Calu3 (cell line): ENCODE results near the gene DHDH. TPM values are rescaled to one million over a fixed set of nuclear protein-coding genes. Genes with fewer than 3 reads are reported as not detected.
A peak's percentile ranks its signal among the peaks of the same experiment; 100 is the strongest.
"Not testable (repeated sequence)": the region's sequence is repeated elsewhere in the genome, so short reads cannot be mapped to it uniquely, and the experiment has no call there.

Source experiments
- Bru-seq: library from RNA; stranded (reverse); fragments of 400-500 nt; gene quantifications from one replicate; lab custom pipeline; 2021; lab: Mats Ljungman, UMichigan
- BruChase-seq, 2 experiments: library from RNA; stranded (reverse); fragments of 400-500 nt; gene quantifications; one replicate each; lab custom pipeline; 2021; lab: Mats Ljungman, UMichigan
- BruUV-seq: library from RNA; stranded (reverse); fragments of 400-500 nt; replicated peaks from 2 replicates; lab custom pipeline; 2021; lab: Mats Ljungman, UMichigan
- CTCF ChIA-PET: fragments of 300-600 bp; sonication (Branson Sonifier 250); formaldehyde crosslinking; loops from one replicate; lab custom pipeline; 2022; ENCODE audit warnings: antibody characterized with exemption; lab: Charles Lee
- DNase-seq: peaks from one replicate; pipeline ENCODE4 v3.0.0; 2022
- H3K27ac Mint-ChIP-seq: one replicate; pipeline ENCODE4 v1.8.0; 2022; ENCODE audit warnings: mixed read lengths; ENCODE audit not compliant: unreplicated experiment
- H3K27me3 Mint-ChIP-seq: one replicate; pipeline ENCODE4 v1.8.0; 2022; ENCODE audit warnings: mixed read lengths; ENCODE audit not compliant: unreplicated experiment
- H3K36me3 Mint-ChIP-seq: one replicate; pipeline ENCODE4 v1.8.0; 2022; ENCODE audit warnings: mild to moderate bottlenecking, moderate library complexity, mixed read lengths; ENCODE audit not compliant: insufficient read depth, unreplicated experiment
- H3K4me1 Mint-ChIP-seq: one replicate; pipeline ENCODE4 v1.8.0; 2022; ENCODE audit warnings: mild to moderate bottlenecking, low read depth, mixed read lengths; ENCODE audit not compliant: unreplicated experiment
- H3K4me3 Mint-ChIP-seq: one replicate; pipeline ENCODE4 v1.8.0; 2022; ENCODE audit warnings: mild to moderate bottlenecking, low read depth, moderate library complexity, mixed read lengths; ENCODE audit not compliant: unreplicated experiment
- H3K9me3 Mint-ChIP-seq: one replicate; pipeline ENCODE4 v1.8.0; 2022; ENCODE audit warnings: low read depth, mixed read lengths; ENCODE audit not compliant: unreplicated experiment
- intact Hi-C: fragments of 100-400 bp; cut with micrococcal nuclease; formaldehyde crosslinking; loops from one replicate; pipeline ENCODE4 v1.10.0; 2022; ENCODE audit not compliant: unreplicated experiment
- long read RNA-seq: library from polyadenylated mRNA; stranded (forward); transcript quantifications from one replicate; pipeline ENCODE4 v2.0.0, GENCODE V29; 2022
- total RNA-seq: library from RNA; stranded (reverse); gene quantifications from 2 replicates; pipeline ENCODE4 v1.2.3, GENCODE V29; 2022
- TF ChIP-seq, protein P1 (sequence below): fragments of 200-600 bp; IDR thresholded peaks from one replicate; pipeline ENCODE4 v1.8.0; 2022; ENCODE audit warnings: antibody characterized with exemption; ENCODE audit not compliant: unreplicated experiment

DHDH gene
- total RNA-seq (2.1 and 5.3 TPM in 2 replicates), Bru-seq, nascent RNA (percentile 34 among the genes with signal in this experiment), BruChase-seq, experiment 1, labeled RNA remaining after a 6-hour chase (percentile 44 among the genes with signal in this experiment), BruChase-seq, experiment 2, labeled RNA remaining after a 2-hour chase (percentile 35 among the genes with signal in this experiment)
- long read RNA-seq, partial matches to known transcripts = 0 of 2 reads
- long read RNA-seq, other reads (novel, unspliced or antisense) = 1 of 2 reads

DNA sequence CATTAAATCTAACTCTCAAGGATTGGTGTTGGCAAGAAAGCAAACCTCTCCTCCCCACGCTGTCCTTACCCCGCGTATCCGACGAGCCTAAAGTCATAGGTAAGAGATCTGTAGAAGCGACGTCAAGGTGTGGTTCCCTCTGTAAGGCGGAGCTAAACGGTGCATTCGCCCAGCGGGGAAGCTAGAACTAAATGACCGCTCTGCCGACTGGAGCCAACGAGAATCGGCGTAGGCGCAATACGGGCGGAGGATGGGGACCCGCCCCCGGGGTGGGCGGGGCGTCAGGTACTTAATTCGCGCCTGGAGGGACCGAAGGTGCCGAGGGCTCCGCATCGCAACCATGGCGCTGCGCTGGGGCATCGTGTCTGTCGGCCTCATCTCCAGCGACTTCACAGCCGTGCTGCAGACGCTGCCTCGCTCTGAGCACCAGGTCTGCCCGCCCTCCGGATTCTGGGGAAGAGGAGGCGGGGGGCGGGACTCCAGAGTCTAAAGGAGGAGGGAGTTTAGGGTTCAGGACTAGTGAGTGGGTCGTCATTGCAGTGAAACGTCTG, at the start of gene DHDH:
Gene DHDH, plus strand, starts transcription at position 318 of the 551 bp plus-strand sequence. Its CDS starts 23 bp downstream, at position 341.
- intact Hi-C loops = no loop called here
- CTCF ChIA-PET = interaction anchor here (0.6 to 1.7 kb wide), 7 partner anchors 8 to 138 kb away, joined by 3 to 6 read pairs (median 4); no protein-coding TSS in a partner anchor
- peak; percentile 94 for DNase-seq

DNA sequence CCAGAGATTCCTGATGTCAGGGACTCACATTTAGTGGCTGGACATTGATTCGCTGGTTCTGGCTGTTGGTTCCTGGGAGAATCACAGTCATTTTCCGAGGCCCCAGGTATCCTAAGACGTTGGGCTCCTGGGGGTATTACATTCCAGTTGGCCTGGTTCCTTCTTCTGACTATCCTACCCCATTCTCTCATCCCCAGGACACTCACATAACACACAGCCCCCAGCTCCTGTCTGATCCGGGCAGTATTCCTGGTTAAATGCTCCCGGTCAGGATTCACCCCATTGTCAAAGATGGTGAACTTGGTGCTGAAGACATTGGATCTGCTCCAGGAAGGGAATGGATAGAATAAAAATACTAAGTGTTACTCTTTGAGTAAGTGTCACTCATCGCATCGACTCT, 49.8 kb upstream of the DHDH start:
- no peak overlapping the region for H3K4me3 Mint-ChIP-seq
- H3K36me3 Mint-ChIP-seq = peaks cover 47% of the 10 kb centered on the region
- CTCF ChIA-PET = no interaction called here
- no peak for DNase-seq
- TF ChIP-seq, protein P1, sequence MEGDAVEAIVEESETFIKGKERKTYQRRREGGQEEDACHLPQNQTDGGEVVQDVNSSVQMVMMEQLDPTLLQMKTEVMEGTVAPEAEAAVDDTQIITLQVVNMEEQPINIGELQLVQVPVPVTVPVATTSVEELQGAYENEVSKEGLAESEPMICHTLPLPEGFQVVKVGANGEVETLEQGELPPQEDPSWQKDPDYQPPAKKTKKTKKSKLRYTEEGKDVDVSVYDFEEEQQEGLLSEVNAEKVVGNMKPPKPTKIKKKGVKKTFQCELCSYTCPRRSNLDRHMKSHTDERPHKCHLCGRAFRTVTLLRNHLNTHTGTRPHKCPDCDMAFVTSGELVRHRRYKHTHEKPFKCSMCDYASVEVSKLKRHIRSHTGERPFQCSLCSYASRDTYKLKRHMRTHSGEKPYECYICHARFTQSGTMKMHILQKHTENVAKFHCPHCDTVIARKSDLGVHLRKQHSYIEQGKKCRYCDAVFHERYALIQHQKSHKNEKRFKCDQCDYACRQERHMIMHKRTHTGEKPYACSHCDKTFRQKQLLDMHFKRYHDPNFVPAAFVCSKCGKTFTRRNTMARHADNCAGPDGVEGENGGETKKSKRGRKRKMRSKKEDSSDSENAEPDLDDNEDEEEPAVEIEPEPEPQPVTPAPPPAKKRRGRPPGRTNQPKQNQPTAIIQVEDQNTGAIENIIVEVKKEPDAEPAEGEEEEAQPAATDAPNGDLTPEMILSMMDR = no peak
- H3K4me1 Mint-ChIP-seq = peaks cover 9% of the 10 kb centered on the region
- intact Hi-C loops = no loop called here
- H3K9me3 Mint-ChIP-seq = peaks cover 7% of the 10 kb centered on the region
- no TSS peak for BruUV-seq
- H3K27ac Mint-ChIP-seq = peak overlapping the region; percentile 55
- H3K27me3 Mint-ChIP-seq = no peaks in the 10 kb centered on the region

More for the DNA sequence above, at the start of gene DHDH:
- BruUV-seq = no TSS peak
- peak within 1 kb of the TSS; percentile 39 for H3K27ac Mint-ChIP-seq
- H3K4me1 Mint-ChIP-seq = peaks cover 10% of the 10 kb centered on the region
- H3K4me3 Mint-ChIP-seq = peak within 1 kb of the TSS; percentile 84
- H3K36me3 Mint-ChIP-seq = peaks cover 19% of the 10 kb centered on the region
- no peaks in the 10 kb centered on the region for H3K27me3 Mint-ChIP-seq
- H3K9me3 Mint-ChIP-seq = no peaks in the 10 kb centered on the region
- TF ChIP-seq, protein P1 = no peak

DNA sequence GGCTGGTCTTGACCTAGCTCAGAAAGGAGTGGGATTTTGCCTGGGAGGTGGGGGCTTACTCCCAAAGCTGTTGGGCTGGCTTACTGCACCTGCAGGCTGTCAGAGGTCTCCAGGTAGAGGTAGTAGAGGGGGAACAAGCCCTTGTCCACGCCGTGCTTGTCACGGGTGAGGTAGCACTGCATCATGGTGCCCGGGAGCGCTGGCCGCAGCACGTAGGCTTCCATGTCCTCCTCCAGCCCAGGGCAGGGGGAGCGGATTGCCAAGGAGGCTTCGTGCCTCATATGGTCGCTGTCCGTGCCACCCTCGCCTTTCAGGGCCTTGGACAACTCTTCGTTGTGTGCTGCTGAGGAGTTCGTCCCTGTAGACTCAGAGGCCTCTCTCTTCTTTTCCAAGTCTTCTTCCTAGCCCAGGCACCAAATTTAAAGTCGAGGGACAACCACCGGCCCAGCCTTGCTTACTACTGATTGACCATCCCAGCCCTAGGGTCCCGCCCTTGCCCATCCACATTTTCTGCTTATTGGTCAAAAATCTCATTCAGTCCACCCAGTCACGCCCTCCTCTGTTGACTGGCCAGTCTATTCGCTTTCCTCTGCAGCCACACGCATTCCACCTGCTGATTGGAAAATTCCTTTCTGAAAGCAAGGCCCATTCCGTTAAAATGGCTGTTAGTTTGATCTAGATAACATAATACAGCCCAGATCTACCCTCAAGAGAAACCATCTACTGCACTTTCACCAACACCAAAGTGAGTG, 45.5 kb upstream of the DHDH start:
- intact Hi-C loops = no loop called here

DNA sequence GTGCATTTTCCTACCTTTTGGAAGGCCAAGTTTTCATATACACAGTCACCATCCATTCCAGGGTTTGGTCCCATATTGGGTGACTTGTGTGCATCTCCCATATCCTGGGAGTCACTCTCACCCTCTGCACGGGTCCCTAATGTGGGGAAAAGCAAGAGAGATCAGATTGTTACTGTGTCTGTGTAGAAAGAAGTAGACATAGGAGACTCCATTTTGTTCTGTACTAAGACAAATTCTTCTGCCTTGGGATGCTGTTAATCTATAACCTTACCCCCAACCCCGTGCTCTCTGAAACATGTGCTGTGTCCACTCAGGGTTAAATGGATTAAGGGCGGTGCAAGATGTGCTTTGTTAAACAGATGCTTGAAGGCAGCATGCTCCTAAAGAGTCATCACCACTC, 44.0 kb upstream of the DHDH start:
- H3K36me3 Mint-ChIP-seq, H3K4me3 Mint-ChIP-seq, H3K27ac Mint-ChIP-seq, H3K9me3 Mint-ChIP-seq, CTCF ChIA-PET, intact Hi-C loops, H3K27me3 Mint-ChIP-seq, DNase-seq, BruUV-seq: not testable (repeated sequence)
- peaks cover 21% of the 10 kb centered on the region for H3K4me1 Mint-ChIP-seq

More for the DNA sequence above, 45.5 kb upstream of the DHDH start:
- Mint-ChIP-seq H3K9me3 (peaks cover 4% of the 10 kb centered on the region), H3K27ac (no peak overlapping the region), H3K36me3 (peaks cover 10% of the 10 kb centered on the region), H3K4me3 (no peak overlapping the region), H3K27me3 (no peaks in the 10 kb centered on the region), H3K4me1 (peaks cover 21% of the 10 kb centered on the region)
- TF ChIP-seq, protein P1 = no peak
- DNase-seq = no peak
- BruUV-seq = no TSS peak
- CTCF ChIA-PET = interaction anchor here (0.6 kb wide), 1 partner anchor 12 kb away, joined by 3 read pairs; the partner anchor contains the start of gene NUCB1
